Effector memory CD4-positive, alpha-beta T cell (primary cell): ENCODE data around the gene GREB1.

Source experiments
- DNase-seq, 3 donors: peaks; one replicate each; pipeline ENCODE4 v3.0.0-alpha.2; 2020
- H3K27ac ChIP-seq: 2 replicates; pipeline ENCODE4 v1.7.0; 2013; ENCODE audit warnings: mild to moderate bottlenecking, low read length, moderate library complexity; ENCODE audit not compliant: insufficient read depth, poor library complexity, severe bottlenecking
- H3K27me3 ChIP-seq: replicated peaks from 2 replicates; pipeline ENCODE4 v1.7.0; 2013; ENCODE audit warnings: mild to moderate bottlenecking, low read length; ENCODE audit not compliant: insufficient read depth, control insufficient read depth, poor library complexity, severe bottlenecking
- H3K36me3 ChIP-seq: 2 replicates; pipeline ENCODE4 v1.7.0; 2013; ENCODE audit warnings: mild to moderate bottlenecking, low read length, moderate library complexity; ENCODE audit not compliant: control insufficient read depth, insufficient read depth
- H3K4me1 ChIP-seq: 2 replicates; pipeline ENCODE4 v1.7.0; 2013; ENCODE audit warnings: low read length, mild to moderate bottlenecking; ENCODE audit not compliant: control insufficient read depth, insufficient read depth, poor library complexity, severe bottlenecking
- H3K4me3 ChIP-seq: 2 replicates; pipeline ENCODE4 v1.7.0; 2013; ENCODE audit warnings: low read length, low read depth, mild to moderate bottlenecking; ENCODE audit not compliant: insufficient read depth, poor library complexity, severe bottlenecking
- H3K9me3 ChIP-seq: 2 replicates; pipeline ENCODE4 v1.7.0; 2013; ENCODE audit warnings: mild to moderate bottlenecking, low read length, moderate library complexity; ENCODE audit not compliant: control insufficient read depth

GREB1 gene

DNA sequence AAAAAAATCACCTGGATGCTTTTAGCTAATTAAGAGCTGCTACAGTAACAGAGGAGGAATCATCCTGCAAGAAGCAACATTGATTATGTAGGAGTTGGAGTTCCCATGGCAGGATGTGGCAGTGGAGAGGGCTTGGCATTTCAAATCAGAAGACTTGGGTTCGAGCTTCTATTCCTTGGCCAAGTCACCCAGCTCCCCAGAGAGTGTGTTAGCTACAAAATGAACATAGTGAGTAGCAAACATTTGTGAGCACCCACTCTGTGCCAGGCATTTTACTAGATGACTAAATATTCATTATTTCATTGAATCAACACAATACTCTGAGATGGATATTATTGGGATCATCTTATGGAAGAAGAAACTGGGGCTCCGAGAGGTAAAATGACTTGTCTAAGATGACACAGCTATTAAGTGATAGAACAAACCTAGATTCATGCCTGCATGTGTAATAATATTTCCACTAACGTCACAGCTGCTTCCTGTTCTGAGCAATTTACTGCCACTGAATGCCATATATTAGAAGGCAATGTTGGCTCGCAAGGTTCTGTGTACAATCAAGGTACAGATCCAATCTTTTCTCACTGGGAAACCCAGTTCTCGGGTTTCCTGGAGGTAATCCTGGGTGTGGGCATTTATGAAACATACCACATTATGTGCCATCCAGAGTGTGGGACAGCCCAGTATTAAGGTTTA lies 118.2 kb downstream of the GREB1 start:
- Histone ChIP-seq H3K4me3 (no peak overlapping the region), H3K27me3 (no peaks in the 10 kb centered on the region), H3K4me1 (no peaks in the 10 kb centered on the region)

GRCh38 chr2:11652553-11652952 lies 118.7 kb downstream of the GREB1 start:
- H3K4me1 ChIP-seq: no peaks in the 10 kb centered on the region
- H3K27me3 ChIP-seq: no peaks in the 10 kb centered on the region
- no peak overlapping the region for H3K4me3 ChIP-seq
- H3K36me3 ChIP-seq: no peaks in the 10 kb centered on the region
- no peaks in the 10 kb centered on the region for H3K9me3 ChIP-seq
- H3K27ac ChIP-seq: no peak overlapping the region
- DNase-seq: no peak

More for the DNA sequence above, 118.2 kb downstream of the GREB1 start:
- Histone ChIP-seq H3K36me3 (no peaks in the 10 kb centered on the region), H3K27ac (no peak overlapping the region), H3K9me3 (no peaks in the 10 kb centered on the region)
- DNase-seq: no peak

- H3K27me3 ChIP-seq: no peaks in the 10 kb centered on the region
- H3K27ac ChIP-seq: no peak overlapping the region
- no peaks in the 10 kb centered on the region for H3K4me1 ChIP-seq
- no peak overlapping the region for H3K4me3 ChIP-seq
- no peaks in the 10 kb centered on the region for H3K36me3 ChIP-seq
- DNase-seq: no peak
- no peaks in the 10 kb centered on the region for H3K9me3 ChIP-seq
These were observed 121.7 kb downstream of the GREB1 start for GRCh38 chr2:11655495-11655894.

DNA sequence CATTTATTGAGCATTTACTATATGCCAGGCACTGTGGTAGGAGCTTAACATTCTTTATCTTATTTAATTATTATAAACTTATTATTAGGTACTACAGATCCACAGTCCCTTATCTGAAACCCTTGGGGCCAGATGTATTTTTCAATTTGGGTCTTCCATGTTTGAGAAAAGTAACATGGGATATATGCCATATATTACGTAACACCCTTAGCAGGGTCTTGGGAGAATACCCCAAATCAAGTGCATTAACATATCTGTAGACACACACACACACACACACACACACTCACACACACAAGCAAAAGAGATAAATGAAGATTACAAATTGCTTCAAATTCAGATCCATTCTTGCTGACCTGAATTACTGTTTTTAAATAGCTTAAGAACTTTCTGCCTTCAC lies 122.4 kb downstream of the GREB1 start:
- Histone ChIP-seq H3K9me3 (no peaks in the 10 kb centered on the region), H3K36me3 (no peaks in the 10 kb centered on the region), H3K27me3 (no peaks in the 10 kb centered on the region), H3K4me1 (no peaks in the 10 kb centered on the region), H3K27ac (no peak overlapping the region), H3K4me3 (no peak overlapping the region)
- DNase-seq: no peak

DNA sequence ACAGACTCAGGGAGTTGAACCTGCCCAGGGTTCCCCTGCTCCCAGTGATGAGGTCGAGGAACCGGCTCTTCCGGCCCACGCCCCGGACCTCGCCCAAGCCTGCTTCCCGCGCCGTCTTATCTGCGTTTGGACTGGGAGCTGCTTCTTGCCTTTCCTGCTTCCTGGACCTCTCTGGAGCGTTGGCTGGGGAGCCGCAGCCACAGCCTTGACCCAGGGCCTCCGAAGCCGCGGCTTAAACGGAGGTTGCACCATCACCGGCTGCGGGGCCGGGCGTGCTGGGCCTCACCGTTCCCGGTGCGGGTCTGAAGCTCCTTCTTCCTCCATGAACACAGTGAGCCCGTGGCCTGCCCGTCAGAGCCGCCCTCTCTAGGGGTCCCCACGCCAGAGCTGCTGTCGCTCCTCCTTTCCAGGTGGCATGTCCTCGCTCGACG lies 122.8 kb downstream of the GREB1 start:
- no peak for DNase-seq
- H3K27ac ChIP-seq: no peak overlapping the region
- no peaks in the 10 kb centered on the region for H3K36me3 ChIP-seq
- no peaks in the 10 kb centered on the region for H3K9me3 ChIP-seq
- H3K4me3 ChIP-seq: no peak overlapping the region
- H3K27me3 ChIP-seq: no peaks in the 10 kb centered on the region
- H3K4me1 ChIP-seq: no peaks in the 10 kb centered on the region

DNA sequence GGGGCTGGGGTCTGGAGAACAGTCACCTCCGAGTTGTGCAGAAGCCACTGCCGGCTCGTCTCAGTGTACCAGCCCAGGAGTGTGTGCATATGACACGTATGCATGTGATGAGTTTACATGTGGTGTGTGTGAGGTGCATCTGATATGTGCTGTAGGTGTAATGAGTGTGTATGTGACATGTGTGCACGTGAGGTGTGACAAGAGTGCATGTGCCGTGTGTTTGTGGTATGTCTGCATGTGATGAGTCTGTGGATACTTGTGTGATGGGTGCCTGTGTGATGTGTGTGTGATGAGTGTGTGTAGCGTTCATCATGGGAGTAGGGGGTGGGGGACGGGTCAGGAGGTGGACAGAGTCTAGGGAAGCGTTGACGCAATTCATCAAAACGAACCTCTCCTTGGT lies 123.3 kb downstream of the GREB1 start:
- H3K4me3 ChIP-seq: no peak overlapping the region
- no peaks in the 10 kb centered on the region for H3K9me3 ChIP-seq
- no peak for DNase-seq
- H3K4me1 ChIP-seq: no peaks in the 10 kb centered on the region
- no peaks in the 10 kb centered on the region for H3K27me3 ChIP-seq
- H3K36me3 ChIP-seq: no peaks in the 10 kb centered on the region
- no peak overlapping the region for H3K27ac ChIP-seq

DNA sequence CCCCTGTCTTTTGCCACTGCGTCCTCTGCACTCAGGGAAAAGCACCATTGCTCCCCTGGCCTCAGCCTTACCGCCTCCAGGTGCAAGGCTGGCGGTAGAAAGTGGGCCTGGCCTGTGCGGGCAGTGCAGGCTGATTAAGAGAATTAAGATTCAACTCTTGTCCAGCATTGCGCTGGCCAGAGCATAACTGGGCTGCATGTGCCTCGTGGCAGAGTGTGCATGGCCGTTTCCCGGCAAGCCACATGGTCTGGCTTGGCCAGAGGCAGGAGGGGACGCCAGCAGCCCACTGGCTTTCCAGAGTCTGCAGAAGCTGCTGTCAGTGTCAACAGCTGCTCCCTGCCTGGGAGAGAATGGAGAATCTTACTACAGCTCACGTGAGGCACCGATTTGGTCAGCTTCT lies 123.8 kb downstream of the GREB1 start:
- DNase-seq: no peak
- H3K4me1 ChIP-seq: no peaks in the 10 kb centered on the region

GRCh38 chr2:11658208-11659114 lies 124.6 kb downstream of the GREB1 start:
- Histone ChIP-seq H3K4me1 (no peaks in the 10 kb centered on the region), H3K27ac (no peak overlapping the region), H3K4me3 (no peak overlapping the region), H3K27me3 (no peaks in the 10 kb centered on the region), H3K36me3 (no peaks in the 10 kb centered on the region), H3K9me3 (no peaks in the 10 kb centered on the region)
- no peak for DNase-seq

More for the DNA sequence above, 123.8 kb downstream of the GREB1 start:
- Histone ChIP-seq H3K9me3 (no peaks in the 10 kb centered on the region), H3K27ac (no peak overlapping the region), H3K27me3 (no peaks in the 10 kb centered on the region), H3K4me3 (no peak overlapping the region), H3K36me3 (no peaks in the 10 kb centered on the region)

DNA sequence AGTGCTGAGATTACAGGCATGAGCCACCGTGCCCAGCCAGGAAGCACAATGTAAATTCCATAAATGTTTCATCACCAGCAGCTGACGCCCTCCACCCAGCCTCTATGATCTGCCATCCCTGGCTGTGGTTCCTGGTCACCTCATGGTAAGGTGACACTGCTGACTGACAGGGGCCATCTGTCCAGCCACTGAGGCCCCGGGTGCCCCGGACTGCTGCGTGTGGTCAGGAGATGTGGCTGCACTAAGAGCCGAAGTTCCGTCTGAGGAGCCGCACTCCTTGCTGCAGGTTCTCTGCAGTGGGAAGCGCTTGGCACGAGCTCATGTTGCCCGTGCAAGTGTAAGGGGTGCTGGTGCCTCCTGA lies 125.2 kb downstream of the GREB1 start:
- Histone ChIP-seq H3K27me3 (no peaks in the 10 kb centered on the region), H3K4me1 (no peaks in the 10 kb centered on the region), H3K4me3 (no peak overlapping the region), H3K9me3 (no peaks in the 10 kb centered on the region), H3K27ac (no peak overlapping the region), H3K36me3 (no peaks in the 10 kb centered on the region)
- DNase-seq: no peak

DNA sequence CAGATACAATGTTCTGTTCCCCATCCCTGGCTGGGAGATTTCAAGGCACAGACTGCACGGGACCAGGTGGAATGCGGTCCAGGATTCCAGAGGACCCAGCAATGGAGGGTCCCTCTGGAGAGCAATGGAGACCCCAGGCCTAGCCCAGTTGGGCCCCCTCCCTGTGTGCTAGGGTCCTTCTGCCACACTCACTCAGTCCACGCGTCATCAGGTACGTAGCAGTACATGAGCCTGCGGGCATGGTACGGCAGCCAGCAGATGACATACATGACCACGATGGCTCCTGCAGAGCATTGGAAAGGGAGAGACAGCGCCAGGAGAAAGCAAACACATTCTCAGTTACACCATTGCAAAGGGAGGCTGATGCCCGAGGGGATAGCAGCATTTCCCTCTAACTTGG lies 126.0 kb downstream of the GREB1 start:
- no peaks in the 10 kb centered on the region for H3K36me3 ChIP-seq
- DNase-seq: no peak

More for the DNA sequence above, 126.0 kb downstream of the GREB1 start:
- Histone ChIP-seq H3K27me3 (no peaks in the 10 kb centered on the region), H3K9me3 (no peaks in the 10 kb centered on the region), H3K4me1 (no peaks in the 10 kb centered on the region), H3K4me3 (no peak overlapping the region), H3K27ac (no peak overlapping the region)
